SH-SY5Y (cell line): ENCODE measurements around the gene CSF1.

ENCODE experiments used
- GATA2 ChIP-seq: IDR thresholded peaks from 2 replicates; pipeline ENCODE4 v1.6.1; 2011; ENCODE audit warnings: mild to moderate bottlenecking, low read depth, low read length
- GATA3 ChIP-seq: IDR thresholded peaks from 2 replicates; pipeline ENCODE4 v1.6.1; 2011; ENCODE audit warnings: low read depth, mild to moderate bottlenecking, low read length, moderate library complexity

The CSF1 gene

GRCh38 chr1:109917768-109918606, 7.3 kb downstream of the CSF1 start:
- TF ChIP-seq GATA3 = no peak
- no peak for TF ChIP-seq GATA2

- TF ChIP-seq GATA3 (no peak), GATA2 (no peak)
Measured at GRCh38 chr1:109918671-109919070, 8.0 kb downstream of the CSF1 start.

DNA sequence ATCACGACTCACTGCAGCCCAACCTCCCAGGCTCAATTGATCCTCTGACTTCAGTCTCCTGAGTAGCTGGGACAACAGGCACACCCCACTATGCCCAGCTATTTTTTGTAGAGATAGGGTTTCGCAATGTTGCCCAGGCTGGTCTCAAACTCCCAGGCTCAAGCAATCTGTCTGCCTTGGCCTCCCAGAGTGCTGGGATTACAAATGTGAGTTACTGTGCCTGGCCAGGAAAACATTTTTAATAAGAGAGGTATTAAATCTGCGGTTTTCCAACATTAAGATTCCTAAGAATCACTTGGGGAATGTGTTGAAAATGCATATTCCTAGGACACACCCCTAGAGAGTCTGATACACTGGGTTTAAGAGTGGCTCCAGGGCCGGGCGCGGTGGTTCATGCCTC, 8.7 kb downstream of the CSF1 start:
- TF ChIP-seq GATA3 (no peak), GATA2 (no peak)

- TF ChIP-seq GATA2 = no peak
- no peak for TF ChIP-seq GATA3
Measured at GRCh38 chr1:109922326-109922725, 11.7 kb downstream of the CSF1 start.

DNA sequence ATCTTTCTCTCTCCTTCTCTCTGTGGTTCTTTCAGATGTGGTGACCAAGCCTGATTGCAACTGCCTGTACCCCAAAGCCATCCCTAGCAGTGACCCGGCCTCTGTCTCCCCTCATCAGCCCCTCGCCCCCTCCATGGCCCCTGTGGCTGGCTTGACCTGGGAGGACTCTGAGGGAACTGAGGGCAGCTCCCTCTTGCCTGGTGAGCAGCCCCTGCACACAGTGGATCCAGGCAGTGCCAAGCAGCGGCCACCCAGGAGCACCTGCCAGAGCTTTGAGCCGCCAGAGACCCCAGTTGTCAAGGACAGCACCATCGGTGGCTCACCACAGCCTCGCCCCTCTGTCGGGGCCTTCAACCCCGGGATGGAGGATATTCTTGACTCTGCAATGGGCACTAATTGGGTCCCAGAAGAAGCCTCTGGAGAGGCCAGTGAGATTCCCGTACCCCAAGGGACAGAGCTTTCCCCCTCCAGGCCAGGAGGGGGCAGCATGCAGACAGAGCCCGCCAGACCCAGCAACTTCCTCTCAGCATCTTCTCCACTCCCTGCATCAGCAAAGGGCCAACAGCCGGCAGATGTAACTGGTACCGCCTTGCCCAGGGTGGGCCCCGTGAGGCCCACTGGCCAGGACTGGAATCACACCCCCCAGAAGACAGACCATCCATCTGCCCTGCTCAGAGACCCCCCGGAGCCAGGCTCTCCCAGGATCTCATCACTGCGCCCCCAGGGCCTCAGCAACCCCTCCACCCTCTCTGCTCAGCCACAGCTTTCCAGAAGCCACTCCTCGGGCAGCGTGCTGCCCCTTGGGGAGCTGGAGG, 12.7 kb downstream of the CSF1 start:
- TF ChIP-seq GATA3 (no peak), GATA2 (no peak)

DNA sequence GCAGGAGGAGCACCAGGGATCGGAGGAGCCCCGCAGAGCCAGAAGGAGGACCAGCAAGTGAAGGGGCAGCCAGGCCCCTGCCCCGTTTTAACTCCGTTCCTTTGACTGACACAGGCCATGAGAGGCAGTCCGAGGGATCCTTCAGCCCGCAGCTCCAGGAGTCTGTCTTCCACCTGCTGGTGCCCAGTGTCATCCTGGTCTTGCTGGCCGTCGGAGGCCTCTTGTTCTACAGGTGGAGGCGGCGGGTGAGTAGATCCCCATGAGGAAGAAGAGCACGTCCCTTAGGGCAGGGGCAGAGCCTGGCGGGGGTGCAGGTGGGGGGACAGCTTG, 13.3 kb downstream of the CSF1 start:
- no peak for TF ChIP-seq GATA2
- TF ChIP-seq GATA3 = no peak

- TF ChIP-seq GATA2 (no peak), GATA3 (no peak)
Measured at GRCh38 chr1:109924316-109924715, 13.7 kb downstream of the CSF1 start.

GRCh38 chr1:109925159-109925990, 14.7 kb downstream of the CSF1 start:
- TF ChIP-seq GATA3 (no peak), GATA2 (no peak)

DNA sequence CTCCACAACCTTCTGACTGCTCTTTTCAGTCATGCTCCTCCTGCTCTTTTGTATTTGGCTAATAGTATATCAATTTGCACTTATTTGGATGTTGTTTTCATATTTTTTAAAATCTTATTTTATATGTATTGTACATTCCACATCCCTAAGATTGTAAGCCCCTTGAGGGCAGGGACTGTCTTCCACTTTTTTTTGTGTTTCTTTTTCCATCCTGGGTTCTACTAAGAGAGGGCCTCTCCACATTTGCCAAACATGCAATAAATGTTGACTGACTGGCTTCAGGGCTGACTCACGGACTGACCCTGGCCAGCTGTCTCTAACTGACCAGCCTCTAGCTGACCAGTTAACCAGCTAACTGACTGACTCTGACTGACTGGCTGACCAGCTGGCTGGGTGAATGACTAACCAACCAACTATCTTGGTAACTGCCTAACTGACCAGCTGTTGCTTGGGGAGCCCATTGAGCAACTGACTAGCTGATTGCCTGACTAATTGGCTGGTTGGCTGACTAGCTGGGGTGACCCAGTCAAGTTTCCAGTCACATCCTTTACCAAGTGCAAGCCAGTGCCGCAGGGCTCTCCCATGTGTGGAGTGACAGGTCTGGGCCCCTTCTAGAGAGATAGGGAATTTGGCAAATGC, 16.1 kb downstream of the CSF1 start:
- TF ChIP-seq GATA2 = no peak
- no peak for TF ChIP-seq GATA3

- TF ChIP-seq GATA2 = no peak
- TF ChIP-seq GATA3 = no peak
Measured at GRCh38 chr1:109927356-109927755, 16.7 kb downstream of the CSF1 start.

DNA sequence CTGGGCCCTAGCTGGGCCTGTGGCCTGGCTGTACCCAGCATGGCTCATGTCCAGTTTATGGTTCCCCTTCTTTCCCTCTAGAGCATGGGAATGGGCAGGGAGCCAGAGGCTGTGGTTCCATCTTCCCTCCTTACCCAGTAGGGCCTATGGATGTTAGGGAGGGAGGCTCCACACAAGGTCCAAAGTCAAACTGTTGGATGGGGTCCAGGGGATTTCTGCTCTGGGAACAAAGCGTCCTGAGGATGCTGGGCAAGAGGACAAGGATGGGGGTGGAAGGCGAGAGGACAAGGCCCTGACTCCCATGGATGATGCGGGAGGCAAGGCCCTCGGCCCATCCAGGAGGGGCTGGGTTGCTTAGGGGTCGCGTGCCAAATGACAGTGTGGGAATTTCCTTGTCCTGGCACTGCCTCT, 17.3 kb downstream of the CSF1 start:
- TF ChIP-seq GATA3 (no peak), GATA2 (no peak)

GRCh38 chr1:109928591-109929111, 18.0 kb downstream of the CSF1 start:
- TF ChIP-seq GATA3 (no peak), GATA2 (no peak)

- no peak for TF ChIP-seq GATA3
- TF ChIP-seq GATA2 = no peak
Measured at GRCh38 chr1:109929170-109929569, 18.5 kb downstream of the CSF1 start.
